Activated naive CD8-positive, alpha-beta T cell treated with anti-CD3 and anti-CD28 coated beads for 36 hours (primary cell): ENCODE data around the gene NTN1. TPM values are rescaled to one million over a fixed set of nuclear protein-coding genes. Genes with fewer than 3 reads are reported as not detected.

Source experiments
- DNase-seq: peaks from one replicate; pipeline ENCODE4 v3.0.0; 2021
- H3K27ac Mint-ChIP-seq: one replicate; pipeline ENCODE4 v1.8.0; 2022; ENCODE audit warnings: mild to moderate bottlenecking, moderate library complexity, mixed read lengths
- H3K27me3 Mint-ChIP-seq: one replicate; pipeline ENCODE4 v1.8.0; 2022; ENCODE audit warnings: mild to moderate bottlenecking, mixed read lengths
- H3K36me3 Mint-ChIP-seq: one replicate; pipeline ENCODE4 v1.8.0; 2021; ENCODE audit warnings: mild to moderate bottlenecking, mixed read lengths
- H3K4me1 Mint-ChIP-seq: one replicate; pipeline ENCODE4 v1.8.0; 2021; ENCODE audit warnings: mixed read lengths
- H3K4me3 Mint-ChIP-seq: one replicate; pipeline ENCODE4 v1.8.0; 2022; ENCODE audit warnings: mild to moderate bottlenecking, moderate library complexity, mixed read lengths
- H3K9me3 Mint-ChIP-seq: one replicate; pipeline ENCODE4 v1.8.0; 2022; ENCODE audit warnings: mixed read lengths
- total RNA-seq, 2 experiments: library from RNA; stranded (reverse); gene quantifications; one replicate each; pipeline ENCODE4 v1.2.3, GENCODE V29; 2021

Gene NTN1
- total RNA-seq, 2 experiments from 2014 or later = 0.43 to 0.54 TPM

DNA sequence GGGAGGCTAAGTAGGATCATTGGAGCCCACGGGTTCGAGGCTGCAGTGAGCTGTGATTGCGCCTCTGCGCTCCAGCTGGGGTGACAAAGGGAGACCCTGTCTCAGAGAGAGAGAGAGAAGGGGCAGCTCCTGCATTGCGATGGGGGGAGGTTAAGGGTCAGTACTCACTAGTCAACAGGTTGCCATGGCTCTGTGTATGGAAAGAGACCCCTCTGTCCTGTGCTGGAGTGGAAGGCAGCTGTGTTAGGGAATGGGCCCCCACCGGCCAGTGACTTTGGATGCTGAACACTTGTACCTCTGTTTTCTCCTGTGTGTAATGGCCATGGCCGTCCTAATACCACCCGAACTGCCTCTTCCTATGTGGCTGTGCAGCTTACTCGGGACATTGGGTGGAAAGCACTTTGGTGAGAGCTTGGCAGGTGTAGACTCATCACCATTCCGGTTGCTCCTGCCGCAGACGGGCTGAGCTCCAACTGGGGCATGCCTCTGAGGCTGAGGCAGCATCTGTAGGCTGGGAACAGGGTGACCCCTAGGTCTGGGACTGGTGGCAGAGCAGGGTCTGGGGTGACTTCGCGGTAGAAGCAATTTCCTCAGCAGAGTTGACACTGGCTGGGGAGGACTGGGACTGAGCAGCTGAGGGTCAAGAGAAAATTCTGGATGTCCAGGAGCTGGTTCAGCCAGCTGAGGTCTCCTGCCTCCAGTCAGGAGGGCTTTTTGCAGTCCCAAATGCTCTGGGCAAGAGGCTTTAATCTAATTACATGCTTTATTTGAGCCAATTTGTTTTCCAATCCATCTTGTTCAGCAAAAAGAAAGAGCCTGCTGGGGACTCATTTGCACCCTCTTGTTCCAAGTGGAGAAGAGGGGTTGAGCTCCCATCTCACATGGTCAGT lies 184.5 kb downstream of the NTN1 start:
- no peaks in the 10 kb centered on the region for H3K9me3 Mint-ChIP-seq
- H3K27ac Mint-ChIP-seq = no peak overlapping the region
- no peak overlapping the region for H3K4me3 Mint-ChIP-seq
- peaks cover 8% of the 10 kb centered on the region for H3K4me1 Mint-ChIP-seq
- no peaks in the 10 kb centered on the region for H3K36me3 Mint-ChIP-seq
- DNase-seq = no peak
- H3K27me3 Mint-ChIP-seq = peaks cover 10% of the 10 kb centered on the region

DNA sequence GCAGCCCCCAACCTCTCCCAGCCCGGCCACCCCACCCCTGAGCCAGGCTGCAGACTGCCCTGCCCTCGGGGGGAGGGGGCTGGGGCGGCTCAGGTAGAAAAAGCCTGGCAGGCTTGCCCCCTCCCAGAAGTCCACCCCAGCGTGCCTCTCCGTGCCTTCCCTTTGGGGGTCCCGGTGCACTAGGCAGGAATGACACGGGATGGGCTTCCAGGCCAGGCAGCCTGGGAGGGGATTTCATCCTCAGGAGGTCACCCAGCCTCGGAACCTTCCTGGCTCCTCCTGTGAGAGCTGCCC lies 185.0 kb downstream of the NTN1 start:
- H3K27me3 Mint-ChIP-seq = peaks cover 10% of the 10 kb centered on the region
- DNase-seq = no peak
- peaks cover 8% of the 10 kb centered on the region for H3K4me1 Mint-ChIP-seq
- H3K27ac Mint-ChIP-seq = no peak overlapping the region
- H3K4me3 Mint-ChIP-seq = no peak overlapping the region
- H3K9me3 Mint-ChIP-seq = no peaks in the 10 kb centered on the region
- H3K36me3 Mint-ChIP-seq = no peaks in the 10 kb centered on the region

DNA sequence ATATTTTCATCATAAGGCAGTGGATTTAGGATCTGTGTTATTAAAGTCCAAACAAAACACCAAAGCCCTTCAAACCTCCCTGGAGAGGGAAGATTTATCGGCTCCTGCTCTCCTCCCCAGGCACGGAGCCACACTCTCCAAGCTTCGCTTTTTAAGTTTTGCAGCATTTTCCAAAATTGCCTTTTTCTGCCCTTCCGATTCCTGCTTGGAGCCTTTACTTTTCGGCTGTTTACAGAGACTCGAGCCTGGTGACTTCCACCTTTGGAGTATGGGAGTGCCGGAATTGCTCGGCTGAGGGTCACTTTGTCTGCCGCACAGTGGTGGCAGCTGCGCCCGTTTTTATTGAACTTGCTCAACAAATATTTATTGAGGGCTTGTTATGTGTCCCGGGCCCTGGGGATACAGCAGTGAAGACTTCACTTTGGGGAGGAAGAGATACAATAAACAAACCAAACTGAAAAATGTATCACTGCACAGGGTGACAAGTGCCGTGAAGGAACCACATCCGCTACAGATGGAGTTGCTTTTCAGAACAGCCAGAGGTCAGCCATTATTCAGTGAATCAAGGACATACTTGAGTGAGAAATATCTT lies 185.5 kb downstream of the NTN1 start:
- Mint-ChIP-seq H3K27ac (no peak overlapping the region), H3K9me3 (no peaks in the 10 kb centered on the region), H3K27me3 (peaks cover 10% of the 10 kb centered on the region), H3K4me3 (no peak overlapping the region), H3K4me1 (peaks cover 8% of the 10 kb centered on the region), H3K36me3 (no peaks in the 10 kb centered on the region)
- no peak for DNase-seq

DNA sequence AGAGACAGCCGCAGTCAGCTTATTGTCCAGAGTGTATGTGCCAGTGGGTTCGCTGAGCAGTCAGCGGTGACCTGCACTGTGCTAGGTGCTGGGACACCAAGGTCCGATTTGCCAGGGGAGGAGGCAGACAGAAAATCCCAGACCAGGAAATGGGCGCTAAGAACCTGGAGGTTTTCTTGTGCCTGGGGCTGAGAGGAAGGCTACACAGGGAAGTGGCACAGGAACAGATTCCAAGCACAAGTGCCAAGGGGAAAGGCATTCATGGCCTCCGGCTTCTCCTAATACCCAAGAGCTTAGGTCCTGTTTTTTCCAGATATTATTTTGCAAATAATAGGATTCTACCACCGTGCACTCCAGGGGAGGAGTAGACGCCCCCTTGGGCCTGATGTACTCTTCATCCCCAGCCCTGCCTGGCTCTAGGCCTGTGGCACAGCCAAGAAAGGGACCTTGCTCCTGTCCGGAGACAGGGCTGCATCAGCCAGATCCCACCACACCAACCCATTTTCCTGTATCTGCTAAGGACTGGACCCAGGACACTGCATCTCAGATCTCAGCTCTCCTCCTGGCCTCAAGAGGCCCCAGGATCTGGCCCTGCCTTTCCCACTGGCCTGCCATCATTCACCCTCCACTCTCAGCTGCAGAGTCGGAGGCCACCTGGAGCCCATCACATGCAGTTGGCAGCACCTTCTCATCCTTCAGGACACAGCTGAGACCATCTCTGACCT lies 187.2 kb downstream of the NTN1 start:
- H3K36me3 Mint-ChIP-seq = no peaks in the 10 kb centered on the region
- no peak overlapping the region for H3K4me3 Mint-ChIP-seq
- H3K9me3 Mint-ChIP-seq = no peaks in the 10 kb centered on the region
- DNase-seq = no peak
- peaks cover 10% of the 10 kb centered on the region for H3K27me3 Mint-ChIP-seq
- no peaks in the 10 kb centered on the region for H3K4me1 Mint-ChIP-seq
- H3K27ac Mint-ChIP-seq = no peak overlapping the region

DNA sequence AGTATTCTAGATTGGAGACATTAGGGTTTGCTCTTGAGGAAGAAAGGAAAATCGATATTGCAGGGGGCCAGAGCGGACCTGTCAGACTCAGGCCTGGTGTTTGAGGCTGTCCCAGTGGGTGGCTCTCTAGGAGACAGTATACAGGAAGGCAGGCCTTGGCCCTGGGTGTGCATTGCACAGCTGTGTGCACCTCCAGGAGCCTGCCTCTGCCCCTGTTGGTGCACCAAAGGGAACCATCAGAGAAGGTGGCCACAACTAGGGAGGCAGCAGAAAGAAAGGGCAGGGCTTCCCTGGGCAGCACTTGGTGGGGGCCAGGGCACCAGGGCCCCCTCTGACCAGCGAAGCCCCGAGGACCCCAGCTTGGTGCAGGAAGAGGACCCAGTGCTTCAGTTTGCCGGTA lies 188.0 kb downstream of the NTN1 start:
- H3K27me3 Mint-ChIP-seq = peaks cover 3% of the 10 kb centered on the region

DNA sequence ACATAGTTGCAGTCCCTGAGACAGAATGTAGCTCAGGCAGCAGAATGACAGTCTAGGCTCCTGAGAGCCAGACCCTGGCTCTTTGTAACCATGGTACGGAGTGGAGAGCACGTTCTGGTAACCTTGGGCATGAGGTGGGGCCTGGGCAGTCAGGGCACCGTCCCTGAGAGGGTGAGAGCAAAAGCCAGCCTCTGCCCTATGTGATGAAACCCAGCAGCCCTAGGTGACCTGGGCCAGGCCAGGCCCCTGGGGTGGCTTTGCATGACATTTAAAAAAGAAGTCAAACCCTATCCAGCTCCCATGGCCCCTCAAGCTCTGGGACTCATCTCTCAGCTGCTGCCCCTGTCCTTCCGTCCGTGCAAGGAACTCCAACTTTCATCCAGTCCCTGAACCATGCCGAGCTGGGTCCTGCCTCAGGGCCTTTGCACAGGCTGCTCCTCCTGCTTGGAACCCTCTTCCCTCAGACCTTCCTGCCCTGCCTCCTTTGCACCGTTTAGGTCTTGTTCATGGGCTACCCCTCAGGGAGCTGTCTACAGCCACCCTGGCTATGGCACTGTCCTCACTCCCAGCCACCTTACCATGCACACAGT lies 188.6 kb downstream of the NTN1 start:
- no peaks in the 10 kb centered on the region for H3K9me3 Mint-ChIP-seq
- H3K4me1 Mint-ChIP-seq = no peaks in the 10 kb centered on the region
- peaks cover 3% of the 10 kb centered on the region for H3K27me3 Mint-ChIP-seq
- H3K4me3 Mint-ChIP-seq = no peak overlapping the region
- H3K27ac Mint-ChIP-seq = no peak overlapping the region
- DNase-seq = no peak
- H3K36me3 Mint-ChIP-seq = no peaks in the 10 kb centered on the region

More for the DNA sequence above, 188.0 kb downstream of the NTN1 start:
- Mint-ChIP-seq H3K36me3 (no peaks in the 10 kb centered on the region), H3K27ac (no peak overlapping the region), H3K4me1 (no peaks in the 10 kb centered on the region), H3K4me3 (no peak overlapping the region), H3K9me3 (no peaks in the 10 kb centered on the region)
- DNase-seq = no peak

DNA sequence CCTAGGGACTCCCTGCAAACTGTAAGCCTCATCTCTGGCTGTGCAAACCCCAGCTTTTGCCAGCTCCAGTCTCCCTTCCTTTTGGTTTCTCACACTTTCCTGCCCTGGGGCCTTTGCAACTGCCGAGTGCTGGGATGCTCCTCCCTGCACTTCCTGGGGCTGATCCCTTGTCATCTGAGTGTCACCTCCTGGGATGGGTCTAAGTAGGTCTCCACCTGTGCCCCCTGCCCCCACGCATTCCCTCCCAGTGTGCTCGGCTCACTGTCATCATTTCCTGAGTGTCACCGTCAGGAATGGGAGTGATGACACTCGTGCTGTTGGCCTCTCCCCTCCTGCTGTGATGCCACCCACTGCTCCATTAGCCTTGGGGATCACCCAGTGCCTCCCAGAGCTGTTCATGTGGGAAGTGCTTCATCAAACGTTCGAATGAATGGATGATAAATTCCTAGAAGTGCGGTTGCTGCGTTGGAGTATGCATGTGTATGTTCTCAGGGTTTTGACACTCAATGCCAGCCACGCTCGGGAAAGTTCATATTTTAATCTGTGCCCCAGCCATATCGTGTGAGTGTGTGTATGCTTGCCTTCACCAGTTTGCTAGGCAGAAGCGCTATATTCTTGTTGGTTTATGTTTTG lies 189.9 kb downstream of the NTN1 start:
- Mint-ChIP-seq H3K9me3 (peaks cover 12% of the 10 kb centered on the region), H3K27me3 (no peaks in the 10 kb centered on the region), H3K27ac (no peak overlapping the region), H3K4me3 (no peak overlapping the region), H3K4me1 (no peaks in the 10 kb centered on the region), H3K36me3 (peaks cover 7% of the 10 kb centered on the region)
- DNase-seq = no peak

DNA sequence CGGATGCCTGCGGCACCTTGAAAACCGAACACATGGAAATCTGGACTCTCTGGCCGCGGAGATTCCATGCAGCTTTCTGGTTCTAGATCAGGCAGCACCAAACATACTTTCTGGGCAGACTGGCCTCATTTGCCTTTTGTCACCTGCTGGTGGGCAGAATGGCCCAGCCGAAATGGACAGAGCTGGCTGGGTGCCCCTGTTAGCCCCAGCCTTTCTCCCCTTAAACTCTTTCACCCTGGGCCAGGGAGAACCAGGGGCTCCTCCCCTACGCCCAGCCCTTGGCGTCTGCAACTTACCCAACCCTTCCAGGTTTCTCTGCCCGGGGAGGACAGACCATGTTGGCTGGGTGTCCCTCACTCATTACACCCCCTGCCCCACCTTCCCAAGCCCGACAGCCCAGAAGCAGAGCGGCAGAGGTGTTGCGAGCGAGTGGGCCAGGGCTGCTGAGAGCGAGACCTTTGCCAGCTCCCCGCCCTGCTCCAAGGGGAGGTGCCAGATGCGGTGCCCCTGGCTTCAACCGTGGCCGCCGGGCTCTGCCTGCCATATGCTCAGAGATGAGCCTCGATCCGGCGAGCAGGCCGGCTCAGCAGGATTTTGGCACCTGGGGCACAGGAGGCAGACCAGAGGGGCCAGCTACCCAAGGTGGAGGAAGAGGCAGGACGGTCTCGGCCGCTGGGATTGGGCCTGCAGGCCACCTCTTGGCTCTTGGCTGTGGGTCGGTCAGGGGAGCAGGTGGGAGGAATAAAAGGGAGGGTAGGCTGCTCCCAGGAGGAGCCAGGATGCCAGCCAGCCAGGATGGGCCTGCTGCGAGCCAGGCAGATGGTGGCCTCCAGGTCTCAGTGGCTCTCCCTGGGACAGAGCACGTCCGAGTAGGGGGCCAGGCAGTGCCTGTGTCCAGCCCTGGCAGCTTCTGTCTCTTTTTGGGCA lies 191.3 kb downstream of the NTN1 start:
- Mint-ChIP-seq H3K27ac (no peak overlapping the region), H3K9me3 (peaks cover 19% of the 10 kb centered on the region), H3K36me3 (peaks cover 10% of the 10 kb centered on the region), H3K4me1 (no peaks in the 10 kb centered on the region), H3K4me3 (no peak overlapping the region), H3K27me3 (no peaks in the 10 kb centered on the region)
- no peak for DNase-seq

DNA sequence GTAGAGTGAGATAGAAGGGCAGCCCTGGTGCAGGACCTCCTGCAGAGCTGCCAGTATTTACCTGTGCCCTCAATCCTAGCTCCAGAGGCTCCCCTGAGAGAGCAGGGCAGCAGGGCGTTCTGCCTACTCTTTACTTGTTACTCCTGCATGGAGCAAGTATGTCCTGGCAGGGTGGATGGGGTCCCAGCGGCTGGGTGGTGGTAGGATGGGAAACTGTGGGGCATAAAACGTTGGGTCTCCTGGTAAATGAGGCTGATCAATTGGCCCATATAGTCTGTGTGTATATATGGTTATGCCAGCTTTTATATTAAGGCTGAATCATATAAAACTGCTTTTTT lies 192.0 kb downstream of the NTN1 start:
- Mint-ChIP-seq H3K27ac (no peak overlapping the region), H3K4me1 (no peaks in the 10 kb centered on the region), H3K4me3 (no peak overlapping the region), H3K27me3 (no peaks in the 10 kb centered on the region), H3K9me3 (peaks cover 19% of the 10 kb centered on the region), H3K36me3 (peaks cover 10% of the 10 kb centered on the region)
- no peak for DNase-seq

DNA sequence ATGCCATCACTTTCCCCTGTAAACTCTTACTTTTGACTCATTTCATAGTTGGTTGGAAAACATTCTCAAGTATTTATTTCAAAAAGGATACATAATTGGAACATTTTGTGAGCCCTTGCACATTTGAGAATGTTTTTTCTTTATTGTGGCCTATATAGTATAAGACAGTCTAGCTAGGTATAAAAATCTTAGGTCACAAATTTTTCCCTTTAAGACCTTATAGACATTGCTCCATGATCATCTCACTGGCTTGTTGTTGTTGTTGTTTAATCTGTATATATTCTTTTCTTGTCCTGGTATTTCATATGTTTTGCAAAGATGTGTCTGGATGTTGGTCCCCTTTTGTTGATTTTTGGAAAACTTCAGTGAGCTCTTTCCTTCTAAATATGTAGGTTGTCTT lies 194.2 kb downstream of the NTN1 start:
- no peaks in the 10 kb centered on the region for H3K4me1 Mint-ChIP-seq
- DNase-seq = no peak
- peaks cover 10% of the 10 kb centered on the region for H3K36me3 Mint-ChIP-seq
- H3K9me3 Mint-ChIP-seq = peaks cover 19% of the 10 kb centered on the region
- no peak overlapping the region for H3K27ac Mint-ChIP-seq
- H3K27me3 Mint-ChIP-seq = no peaks in the 10 kb centered on the region
- no peak overlapping the region for H3K4me3 Mint-ChIP-seq

DNA sequence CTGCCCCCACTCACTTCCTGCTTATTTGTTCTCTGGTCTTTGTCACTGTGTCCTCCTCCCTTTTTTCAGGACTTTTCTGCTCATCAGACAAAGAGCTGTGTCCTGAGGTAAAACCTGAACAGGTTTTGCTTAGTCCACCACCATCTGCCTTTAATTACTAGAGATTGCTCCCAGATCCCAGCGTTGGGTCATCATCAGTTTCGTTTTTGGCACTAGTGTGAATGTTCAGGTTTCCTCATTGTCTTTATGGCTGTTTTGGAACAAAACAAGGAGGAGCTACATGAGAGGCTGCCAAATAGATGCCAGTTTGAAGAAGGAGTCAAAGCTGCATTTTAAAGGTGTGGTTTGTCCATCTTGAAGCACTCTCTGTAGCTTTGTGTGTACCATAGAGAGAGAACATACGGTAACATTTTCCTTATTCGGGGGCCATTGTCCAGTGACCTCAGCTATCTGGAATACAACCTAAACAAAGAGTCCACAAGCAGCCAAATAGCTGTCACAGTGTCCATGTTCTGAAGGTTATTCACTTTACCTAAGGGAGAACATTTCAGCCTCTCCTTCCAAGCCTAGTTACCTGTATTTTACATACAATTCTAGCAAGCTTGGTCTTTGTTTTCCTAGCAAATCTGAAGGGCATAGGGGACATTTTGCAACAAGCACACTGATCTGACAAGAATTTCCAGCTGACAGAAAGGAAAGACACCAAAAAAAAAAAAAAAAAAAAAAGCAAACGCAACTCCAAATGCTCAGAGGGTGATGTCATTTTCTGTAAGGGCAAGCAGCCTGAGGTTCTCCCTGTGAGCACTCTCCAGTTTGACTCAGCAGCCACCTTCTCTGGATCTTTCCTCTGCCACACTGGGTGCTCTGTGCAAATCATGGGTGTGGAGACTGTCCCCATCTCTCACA lies 196.1 kb downstream of the NTN1 start:
- no peak for DNase-seq
- Mint-ChIP-seq H3K9me3 (peaks cover 19% of the 10 kb centered on the region), H3K27ac (no peak overlapping the region), H3K36me3 (peaks cover 10% of the 10 kb centered on the region), H3K27me3 (no peaks in the 10 kb centered on the region), H3K4me3 (no peak overlapping the region), H3K4me1 (no peaks in the 10 kb centered on the region)

DNA sequence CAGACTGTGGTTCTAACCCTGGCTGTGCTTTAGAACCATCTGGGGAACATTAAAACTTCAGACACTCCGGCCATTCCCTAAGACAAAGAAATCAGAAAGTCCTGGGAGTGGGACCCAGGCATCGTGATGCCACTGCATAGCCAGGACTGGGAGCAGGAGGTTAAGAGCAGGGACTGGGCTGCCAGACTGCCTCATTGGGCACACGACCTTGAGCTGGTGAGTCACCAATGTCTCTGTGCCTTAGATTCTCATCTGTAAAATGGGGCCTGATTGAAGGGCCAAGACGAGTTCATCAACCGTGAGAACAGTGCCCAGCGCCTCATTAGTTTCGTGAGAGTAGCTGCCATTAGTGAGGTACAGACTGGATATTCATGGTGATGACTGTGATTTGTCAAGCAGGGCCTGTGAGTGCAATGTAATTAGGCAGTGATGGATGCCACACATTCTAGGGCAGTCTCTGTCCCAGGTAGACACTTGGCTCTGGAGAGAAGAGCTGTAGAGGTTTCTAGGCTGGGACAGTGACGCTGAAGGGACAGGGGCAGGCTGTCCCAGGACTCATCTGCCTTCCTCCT lies 196.8 kb downstream of the NTN1 start:
- Mint-ChIP-seq H3K4me1 (no peaks in the 10 kb centered on the region), H3K27ac (no peak overlapping the region), H3K9me3 (peaks cover 19% of the 10 kb centered on the region), H3K36me3 (peaks cover 10% of the 10 kb centered on the region), H3K27me3 (no peaks in the 10 kb centered on the region), H3K4me3 (no peak overlapping the region)
- no peak for DNase-seq

DNA sequence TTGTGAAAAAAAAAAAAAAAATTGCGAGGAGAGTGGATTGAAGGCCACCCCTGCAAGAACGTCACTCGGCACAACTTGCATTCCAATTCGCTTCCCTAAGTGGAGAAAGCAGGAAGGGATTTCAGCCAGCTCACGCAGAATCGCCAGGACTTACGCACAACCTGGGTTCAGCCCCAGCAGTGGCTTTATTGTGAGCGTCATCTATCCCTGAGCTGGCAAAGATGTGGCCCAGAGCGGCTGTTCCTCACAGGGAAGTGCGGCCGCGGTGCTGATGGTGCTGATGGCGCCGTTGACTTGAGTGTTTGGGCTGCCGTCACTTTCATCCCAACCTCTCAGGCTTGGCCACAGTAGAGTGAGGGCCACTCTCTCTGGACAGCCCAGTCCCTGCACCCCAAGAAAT lies 197.6 kb downstream of the NTN1 start:
- H3K27me3 Mint-ChIP-seq = no peaks in the 10 kb centered on the region
- H3K27ac Mint-ChIP-seq = no peak overlapping the region

More for the DNA sequence above, 197.6 kb downstream of the NTN1 start:
- H3K4me1 Mint-ChIP-seq = no peaks in the 10 kb centered on the region
- peaks cover 19% of the 10 kb centered on the region for H3K9me3 Mint-ChIP-seq
- peaks cover 10% of the 10 kb centered on the region for H3K36me3 Mint-ChIP-seq
- no peak overlapping the region for H3K4me3 Mint-ChIP-seq
- DNase-seq = no peak
